ENCODE results near the gene PDZD7.

The PDZD7 gene

DNA sequence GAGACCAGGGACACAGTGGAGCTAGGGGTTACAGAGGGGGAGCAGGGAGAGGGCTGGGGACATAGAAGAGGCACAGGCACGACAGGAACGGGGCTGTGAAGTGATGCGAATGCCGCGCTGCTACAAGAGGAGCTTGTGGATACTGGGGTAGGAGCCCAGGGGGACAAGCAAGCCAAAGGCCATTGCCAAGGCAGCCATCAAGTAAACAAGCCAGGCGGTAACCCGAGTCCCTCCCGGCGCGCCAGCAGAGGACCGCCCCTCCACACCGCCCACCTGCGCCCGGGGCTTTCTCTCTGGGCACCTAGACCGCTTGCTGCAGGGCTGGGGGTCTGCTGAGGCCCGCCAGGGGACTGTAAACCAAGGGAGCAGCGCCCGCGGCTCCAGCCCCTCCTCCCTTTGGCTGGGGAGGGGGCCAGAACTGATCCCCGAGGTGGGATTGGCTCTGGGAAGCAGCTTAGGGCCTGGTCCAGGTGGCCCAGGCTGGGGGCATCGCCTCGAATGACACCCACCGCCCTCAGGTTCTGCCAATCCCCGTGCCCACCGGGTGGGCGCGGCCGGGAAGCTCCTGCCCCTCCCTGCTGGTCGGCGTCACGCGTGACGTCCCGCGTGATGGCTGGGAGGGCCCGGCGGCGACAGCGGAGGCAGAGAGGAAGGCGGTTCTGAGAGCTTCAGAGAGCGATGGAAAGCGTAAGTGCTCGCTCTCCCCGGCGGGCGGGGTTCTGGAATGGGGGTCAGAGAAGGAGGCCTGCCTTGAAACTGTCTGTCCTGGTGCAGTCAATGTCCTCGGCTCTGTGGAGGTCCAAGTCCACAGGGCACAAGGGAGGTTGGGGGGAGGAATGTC is 1.1 kb upstream of the PDZD7 start:
- peak overlapping the region; percentile 81 for H3K27ac ChIP-seq
- TF ChIP-seq, protein P1, sequence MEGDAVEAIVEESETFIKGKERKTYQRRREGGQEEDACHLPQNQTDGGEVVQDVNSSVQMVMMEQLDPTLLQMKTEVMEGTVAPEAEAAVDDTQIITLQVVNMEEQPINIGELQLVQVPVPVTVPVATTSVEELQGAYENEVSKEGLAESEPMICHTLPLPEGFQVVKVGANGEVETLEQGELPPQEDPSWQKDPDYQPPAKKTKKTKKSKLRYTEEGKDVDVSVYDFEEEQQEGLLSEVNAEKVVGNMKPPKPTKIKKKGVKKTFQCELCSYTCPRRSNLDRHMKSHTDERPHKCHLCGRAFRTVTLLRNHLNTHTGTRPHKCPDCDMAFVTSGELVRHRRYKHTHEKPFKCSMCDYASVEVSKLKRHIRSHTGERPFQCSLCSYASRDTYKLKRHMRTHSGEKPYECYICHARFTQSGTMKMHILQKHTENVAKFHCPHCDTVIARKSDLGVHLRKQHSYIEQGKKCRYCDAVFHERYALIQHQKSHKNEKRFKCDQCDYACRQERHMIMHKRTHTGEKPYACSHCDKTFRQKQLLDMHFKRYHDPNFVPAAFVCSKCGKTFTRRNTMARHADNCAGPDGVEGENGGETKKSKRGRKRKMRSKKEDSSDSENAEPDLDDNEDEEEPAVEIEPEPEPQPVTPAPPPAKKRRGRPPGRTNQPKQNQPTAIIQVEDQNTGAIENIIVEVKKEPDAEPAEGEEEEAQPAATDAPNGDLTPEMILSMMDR (conservative IDR thresholded peaks at IDR 0.05), result no peak
- no peak for TF ChIP-seq ZFX (IDR thresholded peaks at IDR 0.05)

DNA sequence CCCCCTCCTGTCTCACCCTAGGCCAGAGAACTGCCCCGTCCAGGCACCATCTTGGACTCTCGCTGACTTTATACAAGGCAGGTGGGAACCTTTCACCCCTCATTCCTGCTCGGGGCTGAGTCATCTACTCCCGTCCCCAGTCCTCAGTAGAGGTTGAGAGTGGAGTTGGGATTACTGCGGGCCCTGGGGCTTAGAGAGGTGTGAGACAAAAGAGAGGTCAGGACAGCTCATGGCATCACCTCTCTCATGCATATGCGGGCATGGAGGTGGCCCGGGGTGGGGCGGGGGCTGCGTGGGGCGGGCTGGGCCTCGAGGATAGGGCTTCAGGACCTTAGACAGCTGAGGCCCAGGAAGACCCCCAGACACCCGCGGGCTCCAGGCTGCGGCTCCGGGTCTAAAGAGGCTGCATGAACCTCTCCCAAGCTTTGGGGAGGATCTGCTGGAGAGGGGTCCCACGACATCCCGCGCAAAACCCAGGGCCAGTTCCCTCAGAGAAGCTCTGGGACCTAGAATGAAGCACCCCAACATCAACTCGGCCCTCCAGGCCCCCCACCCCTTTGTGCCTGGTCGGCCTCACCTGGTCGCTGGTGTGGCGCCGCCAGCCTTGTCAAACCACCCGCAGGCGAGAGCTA is 317 bp downstream of the PDZD7 start:
- peak overlapping the region; percentile 81 for H3K27ac ChIP-seq
- TF ChIP-seq, protein P1 (conservative IDR thresholded peaks at IDR 0.05), result no peak
- no peak for TF ChIP-seq ZFX (IDR thresholded peaks at IDR 0.05)

DNA sequence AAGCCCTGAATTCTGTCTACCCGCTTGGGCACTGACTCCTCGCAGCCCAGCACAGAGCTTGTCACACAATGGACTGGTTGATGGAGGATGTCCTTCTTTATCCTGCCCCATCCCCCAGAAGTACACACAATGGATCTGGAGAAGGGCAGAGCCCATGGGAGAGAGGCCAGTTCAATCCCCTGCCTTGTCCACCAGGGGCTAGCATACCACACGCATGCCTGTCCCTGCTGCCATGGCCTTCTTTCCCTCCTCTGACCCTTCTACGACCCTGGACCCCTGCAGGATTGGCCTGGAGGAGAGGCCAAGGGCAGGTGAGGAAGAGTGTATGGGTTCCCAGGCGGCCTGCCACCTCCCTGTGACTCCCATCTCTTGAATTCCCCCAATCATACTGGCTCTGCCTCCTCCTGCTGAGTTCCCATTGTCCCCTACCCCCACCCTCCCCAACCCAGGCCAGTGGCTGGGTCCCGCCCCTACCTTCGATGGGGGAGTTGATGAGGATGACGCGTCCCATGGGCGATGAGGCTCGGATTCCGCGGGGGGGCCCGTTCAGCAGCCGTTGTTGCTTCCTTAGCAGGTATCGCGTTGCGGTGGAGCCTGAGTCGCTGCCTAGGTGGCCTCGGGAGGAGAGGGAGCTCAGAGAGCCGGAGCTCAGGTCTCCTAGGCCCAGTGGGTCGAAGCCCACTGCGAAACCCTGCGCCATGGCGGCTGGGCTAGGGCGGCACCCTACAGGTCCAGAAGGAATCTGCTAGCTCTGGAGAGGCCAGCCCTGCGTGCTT is 1.2 kb downstream of the PDZD7 start:
- H3K27ac ChIP-seq, result no peak overlapping the region
- no peak for TF ChIP-seq ZFX (IDR thresholded peaks at IDR 0.05)
- TF ChIP-seq, protein P1 (conservative IDR thresholded peaks at IDR 0.05), result no peak

DNA sequence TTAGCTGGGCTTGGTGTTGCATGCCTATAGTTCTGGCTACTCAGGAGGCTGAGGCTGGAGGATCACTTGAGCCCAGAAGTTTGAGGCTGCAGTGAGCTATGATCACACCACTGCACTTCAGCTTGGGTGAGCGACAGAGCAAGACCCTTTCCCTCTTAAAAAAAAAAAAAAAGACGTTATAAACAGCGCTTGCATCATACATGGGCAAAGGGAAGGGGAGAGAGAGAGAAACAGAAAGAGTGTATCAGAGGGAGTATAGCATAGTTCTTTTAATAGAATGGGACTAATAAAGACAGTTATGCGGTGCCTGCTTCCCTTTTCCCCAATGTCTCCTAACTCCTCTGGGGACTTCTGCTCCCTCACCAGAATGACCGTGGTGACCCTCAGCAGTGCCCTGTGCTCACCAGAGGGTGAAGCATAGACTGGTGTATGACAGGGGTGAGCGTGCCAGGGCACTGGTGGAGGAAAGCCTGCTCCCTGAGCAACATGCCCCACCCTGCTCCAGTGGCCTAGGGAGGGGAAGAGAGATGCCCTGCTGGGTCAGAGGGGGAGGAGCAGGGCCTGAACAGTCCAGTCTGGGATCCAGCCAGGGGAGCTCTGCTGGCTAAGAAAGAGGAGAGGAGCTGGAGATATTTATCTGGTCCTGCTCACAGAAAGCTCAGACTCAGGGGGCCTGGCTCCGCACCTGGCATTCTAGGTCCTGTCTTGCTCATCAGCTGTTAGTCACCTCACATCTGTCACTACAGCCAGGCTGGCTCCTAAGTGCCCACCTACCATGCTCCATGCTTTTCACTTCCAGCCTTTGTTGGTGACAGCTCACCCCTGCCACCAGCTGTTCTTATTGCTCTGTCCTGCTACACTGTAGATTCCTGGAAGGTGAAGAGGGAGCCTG is 2.2 kb downstream of the PDZD7 start:
- no peak overlapping the region for H3K27ac ChIP-seq
- TF ChIP-seq ZFX (IDR thresholded peaks at IDR 0.05), result no peak
- TF ChIP-seq, protein P1 (conservative IDR thresholded peaks at IDR 0.05), result no peak

DNA sequence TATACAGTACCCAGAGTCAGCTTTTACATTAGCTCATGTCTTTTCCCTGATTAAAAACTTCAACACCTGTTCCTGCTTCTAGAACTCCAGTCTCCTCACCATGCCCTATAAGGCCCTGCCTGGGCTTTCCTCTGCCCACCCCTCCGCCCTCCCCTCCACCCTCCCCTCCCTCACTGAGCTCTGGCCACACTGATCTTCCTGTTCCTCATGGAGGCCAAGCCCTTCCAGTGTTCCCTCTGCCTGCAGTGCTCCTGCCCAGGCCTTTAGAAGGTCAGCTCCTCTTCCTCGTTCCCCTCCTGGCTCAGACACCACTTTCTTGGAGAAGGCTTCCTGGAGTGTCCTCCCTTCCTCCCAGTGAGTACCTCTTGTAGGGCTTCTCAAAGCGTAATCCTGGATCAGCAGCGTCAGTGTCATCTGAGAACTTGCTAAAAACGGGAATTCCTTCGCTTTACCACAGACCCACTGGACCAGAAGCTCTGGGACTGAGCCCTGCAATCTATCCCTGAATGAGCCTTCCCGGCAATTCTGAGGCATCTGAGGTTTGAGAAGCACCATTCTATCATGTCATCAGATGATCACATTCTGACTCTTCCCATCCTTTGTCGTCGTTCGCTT is 3.7 kb downstream of the PDZD7 start:
- no peak overlapping the region for H3K27ac ChIP-seq
- no peak for TF ChIP-seq ZFX (IDR thresholded peaks at IDR 0.05)
- TF ChIP-seq, protein P1 (conservative IDR thresholded peaks at IDR 0.05), result no peak

DNA sequence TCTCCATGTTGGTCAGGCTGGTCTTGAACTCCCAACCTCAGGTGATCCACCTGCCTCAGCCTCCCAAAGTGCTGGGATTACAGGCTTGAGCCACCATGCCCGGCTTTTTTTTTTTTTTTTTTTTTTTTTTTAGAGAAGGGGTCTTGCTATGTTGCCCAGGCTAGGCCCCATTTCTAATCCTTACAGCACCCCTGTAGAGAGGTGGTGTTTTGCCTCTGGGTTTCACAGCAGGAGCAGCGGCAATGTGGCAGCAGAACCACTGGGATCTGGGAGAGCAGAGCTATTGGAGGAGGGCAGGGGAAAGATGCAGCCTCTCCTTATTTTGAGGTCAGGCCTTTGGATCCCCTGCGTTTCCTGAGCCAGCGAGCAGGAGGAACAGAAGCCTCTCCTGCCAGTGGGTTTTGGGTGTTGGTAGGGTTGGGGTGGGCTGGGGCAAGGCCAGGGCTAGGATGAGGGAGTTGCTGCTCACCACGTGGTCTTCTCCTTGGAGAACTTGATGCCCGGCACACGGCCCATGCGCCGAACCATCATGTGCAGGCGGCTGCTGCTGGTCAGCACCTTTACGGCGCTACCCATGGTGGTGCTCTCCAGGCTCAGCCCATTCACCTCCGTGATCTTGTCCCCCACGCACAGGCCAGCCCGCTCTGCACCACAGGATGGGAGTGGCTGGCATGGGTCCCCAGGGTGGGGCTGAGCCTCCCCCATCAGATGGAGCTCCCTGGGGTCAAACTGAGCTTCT is 7.8 kb downstream of the PDZD7 start:
- H3K27ac ChIP-seq, result no peak overlapping the region
- TF ChIP-seq ZFX (IDR thresholded peaks at IDR 0.05), result no peak
- TF ChIP-seq, protein P1 (conservative IDR thresholded peaks at IDR 0.05), result no peak
